GM12878 (cell line): ENCODE data around the gene TSHZ3. TPM values are rescaled to one million over a fixed set of nuclear protein-coding genes. Genes with fewer than 3 reads are reported as not detected.

Experiments
- ATAC-seq: fragments of 200-7000 bp; cut with Tn5 transposase; 3 replicates; pipeline ENCODE4 v1.9.1; 2020; ENCODE audit warnings: mild to moderate bottlenecking, moderate library complexity
- BruUV-seq: library from RNA; stranded (reverse); fragments of 400-500 nt; replicated peaks from 2 replicates; lab custom pipeline; 2021; lab: Mats Ljungman, UMichigan
- CTCF ChIA-PET: fragments of 300-600 bp; sonication (Branson Sonifier 250); formaldehyde crosslinking; extraction: SDS; loops from one replicate; lab custom pipeline; 2021; ENCODE audit warnings: inconsistent platforms; lab: Yijun Ruan, JAX
- POLR2A ChIA-PET: fragments of 350-600 bp; formaldehyde crosslinking; extraction: SDS; loops from one replicate; lab custom pipeline; 2021; ENCODE audit warnings: inconsistent platforms; lab: Charles Lee
- RAD21 ChIA-PET: fragments of 300-600 bp; sonication (Branson Sonifier 250); formaldehyde crosslinking; loops from one replicate; lab custom pipeline; 2023; ENCODE audit warnings: antibody characterized with exemption; ENCODE audit not compliant: unreplicated experiment; lab: Charles Lee
- SMC1A ChIA-PET: fragments of 300-600 bp; sonication (Branson Sonifier 250); formaldehyde crosslinking; loops from one replicate; lab custom pipeline; 2023; ENCODE audit not compliant: unreplicated experiment, uncharacterized antibody; lab: Charles Lee
- DNase-seq: peaks from one replicate; pipeline ENCODE4 v3.0.0-alpha.2; 2011; ENCODE audit warnings: low read depth, low spot score
- FAIRE-seq: peaks from 3 replicates; lab custom pipeline; 2011; peaks lifted over from hg19 to GRCh38; lab: Jason Lieb, UNC
- H2AFZ ChIP-seq: 2 replicates; pipeline ENCODE4 v1.6.0; 2011; ENCODE audit warnings: low read depth, low read length, control low read depth; ENCODE audit not compliant: control insufficient read depth
- H3K27ac ChIP-seq: 2 replicates; pipeline ENCODE4 v1.5.1; 2011; ENCODE audit warnings: control low read depth; ENCODE audit not compliant: control insufficient read depth, insufficient read depth
- H3K27me3 ChIP-seq, 2 experiments: replicated peaks in 1 of 2; 2 replicates each; pipeline versions ENCODE4 v1.6.0 to v1.6.1; 2011; ENCODE audit warnings: low read length in 1 of 2; ENCODE audit not compliant: control insufficient read depth in 2 of 2, insufficient read depth in 2 of 2
- H3K36me3 ChIP-seq, 2 experiments: 2 replicates each; pipeline ENCODE4 v1.5.1; 2011; ENCODE audit warnings: low read length in 1 of 2; ENCODE audit not compliant: control insufficient read depth in 2 of 2, insufficient read depth in 2 of 2
- H3K4me1 ChIP-seq: 2 replicates; pipeline ENCODE4 v1.6.1; 2011; ENCODE audit warnings: mild to moderate bottlenecking, low read length, moderate library complexity, mixed read lengths; ENCODE audit not compliant: control insufficient read depth, insufficient read depth
- H3K4me2 ChIP-seq: 2 replicates; pipeline ENCODE4 v1.6.0; 2011; ENCODE audit warnings: control low read depth; ENCODE audit not compliant: control insufficient read depth, insufficient read depth
- H3K4me3 ChIP-seq: fragments of 200-600 bp; sonication (generic); 2 replicates; pipeline ENCODE4 v1.5.1; 2016
- H3K79me2 ChIP-seq: 2 replicates; pipeline ENCODE4 v1.6.0; 2011; ENCODE audit warnings: low read length; ENCODE audit not compliant: control insufficient read depth, insufficient read depth
- H3K9ac ChIP-seq: 2 replicates; pipeline ENCODE4 v1.8.0; 2011; ENCODE audit warnings: low read length, control low read depth, mixed read lengths; ENCODE audit not compliant: control insufficient read depth, insufficient read depth
- H3K9me3 ChIP-seq: replicated peaks from 3 replicates; pipeline ENCODE4 v1.5.1; 2011; ENCODE audit warnings: mild to moderate bottlenecking, low read length; ENCODE audit not compliant: control insufficient read depth, insufficient read depth
- H4K20me1 ChIP-seq: 2 replicates; pipeline ENCODE4 v1.6.0; 2011; ENCODE audit not compliant: control insufficient read depth, insufficient read depth
- FOXK2 ChIP-seq: fragments of 450-650 bp; IDR thresholded peaks from 2 replicates; pipeline ENCODE4 v1.6.1; 2017; ENCODE audit warnings: mild to moderate bottlenecking, moderate library complexity
- JUNB ChIP-seq: IDR thresholded peaks from 2 replicates; pipeline ENCODE4 v1.6.1; 2016; ENCODE audit warnings: antibody characterized with exemption, mild to moderate bottlenecking
- KDM1A ChIP-seq: fragments of 200-600 bp; sonication (generic); IDR thresholded peaks from 2 replicates; pipeline ENCODE4 v1.6.1; 2016; ENCODE audit warnings: borderline replicate concordance
- MEF2A ChIP-seq: IDR thresholded peaks from 2 replicates; pipeline ENCODE4 v1.6.1; 2011; ENCODE audit warnings: low read depth, mild to moderate bottlenecking, low read length, moderate library complexity; ENCODE audit not compliant: insufficient read depth
- MEF2B ChIP-seq: fragments of 450-650 bp; IDR thresholded peaks from 2 replicates; pipeline ENCODE4 v1.6.1; 2018; ENCODE audit warnings: mild to moderate bottlenecking, moderate library complexity; ENCODE audit not compliant: partially characterized antibody, poor library complexity, severe bottlenecking
- MXI1 ChIP-seq: fragments of 150-350 bp; IDR thresholded peaks from 2 replicates; pipeline ENCODE4 v1.6.1; 2011; ENCODE audit warnings: low read depth, mild to moderate bottlenecking, inconsistent platforms, low read length, improper control_type of control experiment
- MYB ChIP-seq: fragments of 150-350 bp; IDR thresholded peaks from 2 replicates; pipeline ENCODE4 v1.6.1; 2014; ENCODE audit warnings: mild to moderate bottlenecking, low read depth, low read length, borderline replicate concordance
- MYC ChIP-seq: IDR thresholded peaks from 2 replicates; pipeline ENCODE4 v1.6.1; 2011; ENCODE audit warnings: mild to moderate bottlenecking, low read length, moderate library complexity, inconsistent platforms; ENCODE audit not compliant: insufficient read depth, insufficient replicate concordance, insufficient read length, severe bottlenecking
- RAD21 ChIP-seq: IDR thresholded peaks from 2 replicates; pipeline ENCODE4 v1.6.1; 2011; ENCODE audit warnings: mild to moderate bottlenecking, low read depth, low read length, moderate library complexity; ENCODE audit not compliant: insufficient read depth
- SIN3A ChIP-seq: IDR thresholded peaks from 2 replicates; pipeline ENCODE4 v1.6.1; 2012; ENCODE audit warnings: low read depth, low read length, improper control_type of control experiment
- TCF12 ChIP-seq: IDR thresholded peaks from 2 replicates; pipeline ENCODE4 v1.6.1; 2011; ENCODE audit warnings: low read depth, mild to moderate bottlenecking, low read length
- TCF7 ChIP-seq: IDR thresholded peaks from 2 replicates; pipeline ENCODE4 v1.6.1; 2014; ENCODE audit warnings: antibody characterized with exemption, borderline replicate concordance
- WGBS: methylation state at CpG from one replicate; pipeline ENCODE4 v1.1.6; 2016; ENCODE audit warnings: low lambda C conversion rate; ENCODE audit not compliant: insufficient replicate concordance, insufficient coverage; ENCODE audit errors: missing lambda C conversion rate; 5-methylcytosine and 5-hydroxymethylcytosine counted together
- in situ Hi-C: fragments of 300-500 bp; cut with MboI; formaldehyde crosslinking; loops from 9 replicates; pipeline ENCODE4 v1.14.3; 2018; ENCODE audit warnings: mixed read lengths
- intact Hi-C: fragments of 100-400 bp; cut with micrococcal nuclease; formaldehyde crosslinking; loops from one replicate; pipeline ENCODE4 v1.14.2; 2022; ENCODE audit not compliant: unreplicated experiment
- polyA plus RNA-seq, 11 experiments: library from polyadenylated mRNA; depleted of rRNA in 4 of 11; unstranded in 6 of 11; stranded (reverse) in 5 of 11; fragments of >200 nt; fragmentation: Nextera tagmentation in 4 of 11; fragmentation: Illumina TruSeq in 1 of 11; extraction: Ambion mirVana in 4 of 11; extraction: Trizol in 1 of 11; gene quantifications; 1 replicate in 1 of 11; 2 replicates in 10 of 11; pipeline versions ENCODE4 v1.2.1 to v1.2.3, GENCODE V29; 2011 to 2016; ENCODE audit warnings: inconsistent platforms in 2 of 11, missing spikeins in 2 of 11, low read depth in 1 of 11
- total RNA-seq, 4 experiments: library from RNA; depleted of rRNA in 3 of 4; stranded (reverse); fragments of >200 nt in 3 of 4; fragmentation: Illumina TruSeq in 1 of 4; extraction: Trizol in 1 of 4; gene quantifications; 2 replicates each; pipeline versions ENCODE4 v1.2.1 to v1.2.3, GENCODE V29; 2013 to 2021

The TSHZ3 gene
- total and polyA plus RNA-seq, 10 of the 15 experiments (the other 5 are each of a cell fraction or from before 2014, with no cell fraction given): 0.23 TPM; not detected in 9

GRCh38 chr19:31390711-31391110 lies 41.5 kb upstream of the TSHZ3 start:
- BruUV-seq: no TSS peak
- ChIA-PET SMC1A (no interaction called here), RAD21 (no interaction called here), CTCF (no interaction called here), POLR2A (no interaction called here)
- no peaks in the 10 kb centered on the region for H3K27me3 ChIP-seq
- no peak overlapping the region for H3K4me2 ChIP-seq
- no peaks in the 10 kb centered on the region for H3K79me2 ChIP-seq
- H3K4me1 ChIP-seq: no peaks in the 10 kb centered on the region
- 16% methylated on average over 6 of the region's 6 CpGs for WGBS
- no peaks in the 10 kb centered on the region for H4K20me1 ChIP-seq
- no peak for DNase-seq
- ATAC-seq: no peak
- no peak for FAIRE-seq
- H3K9me3 ChIP-seq: no peaks in the 10 kb centered on the region; the same call in 2 of the 3 replicates
- no peak for TF ChIP-seq RAD21
- TF ChIP-seq SIN3A: no peak
- no peak for TF ChIP-seq MXI1
- no peak for TF ChIP-seq TCF7
- TF ChIP-seq MEF2B: no peak
- no peak for TF ChIP-seq FOXK2
- no peak for TF ChIP-seq TCF12
- TF ChIP-seq KDM1A: no peak
- no peak for TF ChIP-seq MEF2A
- no peak overlapping the region for H3K27ac ChIP-seq
- no peak overlapping the region for H3K4me3 ChIP-seq
- intact Hi-C loops (no loop called here), in situ Hi-C loops (no loop called here)
- H3K36me3 ChIP-seq: no peaks in the 10 kb centered on the region
- H2AFZ ChIP-seq: no peak overlapping the region
- no peak overlapping the region for H3K9ac ChIP-seq

DNA sequence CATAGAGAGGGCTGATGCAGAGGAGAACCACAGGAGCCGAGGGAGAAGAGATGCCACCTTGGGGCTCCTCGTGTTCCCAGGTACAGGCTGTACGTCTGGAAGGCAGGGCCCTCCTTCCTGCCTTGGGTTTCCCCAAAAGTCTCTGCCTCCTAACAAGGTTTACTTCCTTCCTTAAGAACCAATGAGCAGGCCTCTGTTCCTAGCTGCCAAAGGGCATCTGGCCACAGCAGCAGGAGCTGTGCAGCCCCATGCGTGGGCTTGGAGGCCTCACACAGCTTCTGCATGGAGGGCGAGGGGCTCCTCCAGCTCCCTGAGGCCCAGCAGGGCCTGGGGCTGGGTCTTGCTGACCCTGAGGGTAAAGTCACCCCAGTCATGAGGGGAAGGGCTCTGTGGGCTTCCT lies 40.6 kb upstream of the TSHZ3 start:
- ChIA-PET SMC1A (no interaction called here), RAD21 (no interaction called here)
- intact Hi-C loops: no loop called here
- H4K20me1 ChIP-seq: no peaks in the 10 kb centered on the region
- H3K4me3 ChIP-seq: no peak overlapping the region
- H3K4me1 ChIP-seq: no peaks in the 10 kb centered on the region
- no peaks in the 10 kb centered on the region for H3K36me3 ChIP-seq
- no TSS peak for BruUV-seq
- H2AFZ ChIP-seq: no peak overlapping the region
- no peak for TF ChIP-seq MYB
- no peak for TF ChIP-seq JUNB
- TF ChIP-seq MYC: no peak
- TF ChIP-seq, all 136 proteins: peak for 0
- H3K4me2 ChIP-seq: no peak overlapping the region
- ChIA-PET CTCF (no interaction called here), POLR2A (no interaction called here)
- no peaks in the 10 kb centered on the region for H3K27me3 ChIP-seq
- 12% methylated on average over 5 of the region's 5 CpGs for WGBS
- H3K79me2 ChIP-seq: no peaks in the 10 kb centered on the region
- no peak overlapping the region for H3K27ac ChIP-seq
- H3K9me3 ChIP-seq: no peaks in the 10 kb centered on the region; the same call in 2 of the 3 replicates
- ATAC-seq: no peak
- H3K9ac ChIP-seq: no peak overlapping the region
- in situ Hi-C loops: no loop called here
- DNase-seq: no peak
- FAIRE-seq: no peak
